RWPE1 (cell line): ENCODE measurements around the gene ADAMTS2.

ENCODE experiments used
- CTCF ChIA-PET: fragments of 350-600 bp; sonication (Branson Sonifier 250); formaldehyde crosslinking; extraction: SDS; loops from one replicate; lab custom pipeline; 2021; lab: Yijun Ruan, JAX
- POLR2A ChIA-PET: fragments of 400-600 bp; formaldehyde crosslinking; extraction: SDS; loops from one replicate; lab custom pipeline; 2020; ENCODE audit warnings: antibody characterized with exemption; ENCODE audit not compliant: low non-redundant PET; lab: Yijun Ruan, JAX
- DNase-seq: peaks from one replicate; pipeline ENCODE4 v3.0.0; 2012; ENCODE audit warnings: low spot score
- H3K27ac ChIP-seq: fragments of 450-650 bp; 2 replicates; pipeline ENCODE4 v1.5.1; 2017
- TF ChIP-seq, protein P1 (sequence below): fragments of 450-650 bp; conservative IDR thresholded peaks from 2 replicates; pipeline ENCODE4 v1.5.1; 2017; ENCODE audit warnings: low read depth, mild to moderate bottlenecking

The ADAMTS2 gene

DNA sequence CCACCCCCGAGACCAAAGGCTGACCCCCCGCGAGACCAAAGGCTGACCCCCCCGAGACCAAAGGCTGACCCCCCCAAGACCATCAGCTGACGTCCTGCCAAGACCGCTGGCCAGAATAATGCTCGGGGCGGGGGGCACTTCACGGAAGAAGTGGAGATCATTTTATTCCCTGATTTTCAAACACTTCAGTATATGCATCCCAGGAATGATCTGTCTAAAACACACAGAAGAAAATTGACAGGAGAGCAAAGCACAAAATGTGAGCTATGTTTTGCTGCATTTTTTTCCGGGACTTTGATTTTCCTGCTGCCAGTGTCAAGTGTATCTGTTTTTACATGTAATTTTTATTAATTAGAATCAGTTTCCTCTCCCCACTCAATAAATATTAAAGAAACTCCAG is 67.1 kb downstream of the ADAMTS2 start:
- no peak overlapping the region for H3K27ac ChIP-seq
- ChIA-PET POLR2A (no interaction called here), CTCF (no interaction called here)
- TF ChIP-seq, protein P1, sequence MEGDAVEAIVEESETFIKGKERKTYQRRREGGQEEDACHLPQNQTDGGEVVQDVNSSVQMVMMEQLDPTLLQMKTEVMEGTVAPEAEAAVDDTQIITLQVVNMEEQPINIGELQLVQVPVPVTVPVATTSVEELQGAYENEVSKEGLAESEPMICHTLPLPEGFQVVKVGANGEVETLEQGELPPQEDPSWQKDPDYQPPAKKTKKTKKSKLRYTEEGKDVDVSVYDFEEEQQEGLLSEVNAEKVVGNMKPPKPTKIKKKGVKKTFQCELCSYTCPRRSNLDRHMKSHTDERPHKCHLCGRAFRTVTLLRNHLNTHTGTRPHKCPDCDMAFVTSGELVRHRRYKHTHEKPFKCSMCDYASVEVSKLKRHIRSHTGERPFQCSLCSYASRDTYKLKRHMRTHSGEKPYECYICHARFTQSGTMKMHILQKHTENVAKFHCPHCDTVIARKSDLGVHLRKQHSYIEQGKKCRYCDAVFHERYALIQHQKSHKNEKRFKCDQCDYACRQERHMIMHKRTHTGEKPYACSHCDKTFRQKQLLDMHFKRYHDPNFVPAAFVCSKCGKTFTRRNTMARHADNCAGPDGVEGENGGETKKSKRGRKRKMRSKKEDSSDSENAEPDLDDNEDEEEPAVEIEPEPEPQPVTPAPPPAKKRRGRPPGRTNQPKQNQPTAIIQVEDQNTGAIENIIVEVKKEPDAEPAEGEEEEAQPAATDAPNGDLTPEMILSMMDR: no peak
- no peak for DNase-seq

DNA sequence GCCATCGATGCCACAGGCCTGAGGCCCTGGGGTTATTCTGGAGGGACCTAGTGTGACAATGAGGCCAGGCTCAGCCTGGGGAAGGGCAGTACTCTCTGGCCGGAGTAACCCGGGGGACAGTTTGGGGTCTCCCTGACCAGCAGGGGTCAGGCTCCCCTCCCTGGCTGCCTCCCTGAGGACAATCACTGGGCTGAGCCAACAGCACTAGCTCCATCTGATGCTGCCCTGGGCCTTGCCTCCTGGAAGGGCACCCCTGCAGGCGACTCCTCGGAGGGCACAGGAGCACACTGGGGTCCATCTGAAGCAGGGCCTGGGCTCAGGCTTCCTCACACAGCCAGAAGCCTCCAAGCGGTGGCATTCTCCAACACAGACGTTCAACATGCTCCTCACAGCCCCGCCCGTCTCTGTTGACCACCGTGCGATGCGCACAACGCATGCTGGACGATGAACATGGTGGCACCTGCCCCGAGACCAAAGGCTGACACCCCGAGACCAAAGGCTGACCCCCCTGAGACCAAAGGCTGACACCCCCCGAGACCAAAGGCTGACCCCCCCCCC is 68.3 kb downstream of the ADAMTS2 start:
- CTCF ChIA-PET: interaction anchor here (0.6 to 0.7 kb wide), 2 partner anchors 94 to 1049 kb away, joined by 3 read pairs; no protein-coding TSS in a partner anchor
- no peak for DNase-seq
- TF ChIP-seq, protein P1: no peak
- POLR2A ChIA-PET: no interaction called here
- no peak overlapping the region for H3K27ac ChIP-seq

DNA sequence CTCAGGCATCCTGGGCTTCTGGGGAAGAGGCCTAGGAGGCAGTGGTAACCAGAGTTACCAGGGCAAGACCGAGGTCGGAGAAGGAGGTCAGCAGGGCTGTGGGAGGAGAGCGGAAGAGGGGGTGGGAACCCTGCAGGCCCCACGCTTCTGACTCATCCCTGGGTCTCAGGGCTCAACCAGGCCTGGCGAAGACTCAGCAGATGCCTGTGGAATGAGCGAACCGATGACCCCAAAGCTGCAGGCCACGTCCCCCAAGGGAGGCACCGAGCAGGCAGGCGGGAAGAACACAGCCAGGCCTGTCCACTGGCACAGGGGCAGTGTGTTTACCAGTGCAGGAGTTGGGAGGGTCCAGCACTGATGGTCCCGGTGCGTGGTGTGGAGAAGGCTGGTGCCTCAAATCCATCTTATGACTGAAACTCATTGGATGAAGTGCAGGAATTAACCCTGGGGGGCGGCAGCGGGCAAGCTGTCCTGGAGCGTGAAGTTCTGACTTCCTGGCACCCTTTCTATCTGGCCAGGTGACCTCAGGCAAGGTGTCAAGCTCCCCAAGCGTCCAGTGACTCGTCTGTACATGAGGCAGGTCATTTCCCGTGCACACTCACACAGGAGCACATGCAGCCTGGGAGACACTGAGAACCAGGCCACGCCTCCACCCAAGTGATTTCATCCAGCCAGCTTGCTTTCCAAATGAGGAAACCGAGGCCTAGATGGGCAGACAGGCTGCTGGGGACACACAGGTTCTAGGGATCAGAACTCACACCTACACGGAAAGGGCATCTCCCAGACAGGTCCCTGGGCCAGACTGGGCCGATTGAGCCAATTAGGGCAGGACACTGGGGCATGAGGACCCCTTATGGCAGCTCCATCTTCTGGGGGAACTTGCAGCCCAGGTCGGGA is 69.1 kb downstream of the ADAMTS2 start:
- TF ChIP-seq, protein P1: no peak
- H3K27ac ChIP-seq: no peak overlapping the region
- ChIA-PET CTCF (interaction anchor here (0.6 to 0.7 kb wide), 2 partner anchors 95 to 1048 kb away, joined by 3 read pairs; no protein-coding TSS in a partner anchor), POLR2A (no interaction called here)
- no peak for DNase-seq

DNA sequence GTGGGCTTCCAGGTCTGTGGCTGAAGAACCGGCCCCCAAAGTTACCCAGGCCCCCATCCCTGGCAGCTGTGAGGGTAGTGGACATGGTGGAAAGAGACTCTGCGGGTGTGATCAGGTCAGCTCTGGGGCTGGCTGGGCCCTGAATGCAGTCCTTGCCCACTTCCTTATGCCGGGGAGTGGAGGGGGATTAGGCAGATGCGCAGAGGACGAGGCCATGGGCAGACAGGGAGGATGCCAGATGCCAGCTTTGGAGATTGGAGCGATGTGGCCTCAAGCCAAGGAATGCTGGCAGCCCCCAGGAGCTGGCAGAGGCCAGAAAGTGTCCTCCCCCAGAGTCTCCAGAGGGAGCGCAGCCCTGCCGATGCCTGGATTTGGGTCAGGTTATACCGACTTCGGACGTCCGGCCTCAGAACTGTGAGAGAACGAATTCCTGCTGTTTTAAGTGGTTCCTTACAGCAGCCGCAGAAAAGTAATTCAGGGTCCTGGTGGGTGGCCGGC is 69.8 kb downstream of the ADAMTS2 start:
- H3K27ac ChIP-seq: no peak overlapping the region
- DNase-seq: no peak
- POLR2A ChIA-PET: no interaction called here
- TF ChIP-seq, protein P1: no peak
- CTCF ChIA-PET: no interaction called here

DNA sequence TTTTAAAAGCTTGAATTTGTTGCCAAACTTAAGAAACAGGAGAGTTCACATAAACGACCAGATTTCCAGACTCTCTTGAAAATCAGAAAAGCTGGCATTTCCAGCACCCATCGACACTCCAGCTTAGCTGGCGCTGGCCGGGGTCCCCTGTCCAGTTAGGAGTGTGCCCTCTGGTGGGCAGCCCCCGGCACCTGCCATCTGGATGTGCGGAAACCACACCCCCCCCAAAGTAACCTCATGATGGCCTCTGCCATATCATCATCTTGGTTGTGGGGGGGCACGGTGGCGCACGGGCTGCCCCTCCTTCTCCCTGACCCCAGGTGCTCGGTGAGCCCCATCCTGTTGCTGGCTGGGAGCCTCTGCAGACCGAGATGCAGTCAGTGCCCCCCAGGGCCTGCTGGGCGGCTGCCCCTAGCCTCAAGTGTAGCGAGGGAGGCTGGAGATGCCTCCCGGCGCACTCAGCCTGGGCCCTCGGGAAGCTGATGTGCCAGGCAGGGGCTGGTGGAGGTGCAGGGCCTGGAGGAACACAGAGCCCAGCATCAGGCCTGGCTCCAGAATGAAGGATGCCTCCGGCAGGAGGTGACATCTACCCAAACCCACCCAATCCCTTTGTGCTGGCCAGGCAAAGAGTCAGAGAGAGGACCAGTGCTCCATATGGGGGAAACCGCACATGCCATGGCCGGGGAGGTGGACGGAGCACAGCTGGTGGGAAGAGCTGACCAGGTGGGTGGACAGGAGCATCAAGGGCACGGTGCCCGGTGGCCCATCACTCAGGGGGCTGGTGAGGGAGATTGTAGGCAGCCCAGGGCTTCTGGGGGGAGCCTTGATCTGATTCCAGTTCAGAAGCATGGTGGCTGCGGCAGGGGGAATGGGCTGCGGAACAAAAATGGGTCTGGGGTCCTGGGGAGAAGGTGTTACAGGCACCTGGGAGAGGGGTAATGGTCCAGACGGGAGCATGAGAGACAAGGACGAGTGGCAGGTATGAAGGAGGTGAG is 70.6 kb downstream of the ADAMTS2 start:
- CTCF ChIA-PET: no interaction called here
- no peak for DNase-seq
- TF ChIP-seq, protein P1: no peak
- POLR2A ChIA-PET: interaction anchor here (0.6 kb wide), 1 partner anchor 304 kb away, joined by 3 read pairs; no protein-coding TSS in a partner anchor
- no peak overlapping the region for H3K27ac ChIP-seq
